IMR-90 (cell line): ENCODE results near the gene RALGAPA1. TPM values are rescaled to one million over a fixed set of nuclear protein-coding genes. Genes with fewer than 3 reads are reported as not detected.

Experiments used
- ATAC-seq: fragments of 200-7000 bp; cut with Tn5 transposase; 2 replicates; pipeline ENCODE4 v1.9.1; 2020; ENCODE audit warnings: low read depth, mild to moderate bottlenecking, moderate library complexity
- BruUV-seq: library from RNA; stranded (reverse); fragments of 400-500 nt; replicated peaks from 2 replicates; lab custom pipeline; 2021; lab: Mats Ljungman, UMichigan
- CTCF ChIA-PET: fragments of 300-600 bp; formaldehyde crosslinking; extraction: SDS; loops from one replicate; lab custom pipeline; 2021; ENCODE audit warnings: antibody characterized with exemption; lab: Yijun Ruan, JAX
- POLR2A ChIA-PET: fragments of 300-600 bp; sonication (Branson Sonifier 250); formaldehyde crosslinking; loops from one replicate; lab custom pipeline; 2022; ENCODE audit warnings: antibody characterized with exemption; ENCODE audit not compliant: unreplicated experiment; lab: Charles Lee
- DNase-seq: peaks from one replicate; pipeline ENCODE4 v3.0.0; 2013
- H2AFZ ChIP-seq: replicated peaks from 2 replicates; pipeline ENCODE3; 2013; ENCODE audit warnings: low read length, mild to moderate bottlenecking; ENCODE audit not compliant: poor library complexity
- H2AK5ac ChIP-seq: 2 replicates; pipeline ENCODE4 v1.6.1; 2013; ENCODE audit warnings: low read depth, low read length, inconsistent platforms
- H2AK9ac ChIP-seq: replicated peaks from 2 replicates; pipeline ENCODE3; 2013; ENCODE audit warnings: mild to moderate bottlenecking, low read depth, low read length, moderate library complexity; ENCODE audit not compliant: poor library complexity
- H2BK120ac ChIP-seq: 2 replicates; pipeline ENCODE4 v1.6.1; 2013; ENCODE audit warnings: low read depth, low read length, inconsistent platforms
- H2BK15ac ChIP-seq: 3 replicates; pipeline ENCODE4 v1.6.1; 2013; ENCODE audit warnings: low read depth, low read length, inconsistent platforms
- H2BK20ac ChIP-seq: 2 replicates; pipeline ENCODE4 v1.6.1; 2013; ENCODE audit warnings: low read depth, mild to moderate bottlenecking, inconsistent platforms, low read length, moderate library complexity
- H2BK5ac ChIP-seq: 2 replicates; pipeline ENCODE4 v1.6.1; 2013; ENCODE audit warnings: mild to moderate bottlenecking, low read depth, low read length, inconsistent platforms; ENCODE audit not compliant: poor library complexity, severe bottlenecking
- H3K14ac ChIP-seq: replicated peaks from 2 replicates; pipeline ENCODE4 v1.6.1; 2013; ENCODE audit warnings: low read depth, low read length, inconsistent platforms
- H3K18ac ChIP-seq: 2 replicates; pipeline ENCODE4 v1.6.1; 2013; ENCODE audit warnings: low read depth, low read length, control low read depth
- H3K23ac ChIP-seq: 2 replicates; pipeline ENCODE4 v1.6.1; 2013; ENCODE audit warnings: low read depth, low read length, inconsistent platforms
- H3K27ac ChIP-seq: 2 replicates; pipeline ENCODE4 v1.5.1; 2013; ENCODE audit warnings: mild to moderate bottlenecking, control low read depth, low read length; ENCODE audit not compliant: insufficient read depth
- H3K27me3 ChIP-seq: 2 replicates; pipeline ENCODE4 v1.6.1; 2013; ENCODE audit warnings: low read length; ENCODE audit not compliant: control insufficient read depth, insufficient read depth
- H3K36me3 ChIP-seq: 2 replicates; pipeline ENCODE4 v1.6.1; 2013; ENCODE audit warnings: low read length, mixed read lengths; ENCODE audit not compliant: control insufficient read depth, insufficient read depth
- H3K4ac ChIP-seq: 2 replicates; pipeline ENCODE4 v1.6.1; 2013; ENCODE audit warnings: low read depth, low read length, inconsistent platforms
- H3K4me1 ChIP-seq: 2 replicates; pipeline ENCODE4 v1.6.1; 2013; ENCODE audit warnings: low read length, mixed read lengths; ENCODE audit not compliant: control insufficient read depth, insufficient read depth
- H3K4me2 ChIP-seq: 2 replicates; pipeline ENCODE4 v1.6.1; 2013; ENCODE audit warnings: low read depth, mild to moderate bottlenecking, control low read depth, low read length, moderate library complexity
- H3K4me3 ChIP-seq: 2 replicates; pipeline ENCODE4 v1.5.1; 2013; ENCODE audit warnings: low read depth, mild to moderate bottlenecking, control low read depth, low read length, moderate library complexity; ENCODE audit not compliant: insufficient read depth
- H3K56ac ChIP-seq: 2 replicates; pipeline ENCODE4 v1.6.1; 2013; ENCODE audit warnings: low read length, inconsistent platforms; ENCODE audit not compliant: insufficient read depth; ENCODE audit errors: extremely low read depth
- H3K79me1 ChIP-seq, 2 experiments: 2 replicates each; pipeline ENCODE4 v1.6.1; 2013; ENCODE audit warnings: low read length in 2 of 2, inconsistent platforms in 1 of 2, low read depth in 1 of 2
- H3K9ac ChIP-seq: 2 replicates; pipeline ENCODE4 v1.6.1; 2013; ENCODE audit warnings: low read depth, low read length, control low read depth
- H3K9me1 ChIP-seq: 2 replicates; pipeline ENCODE4 v1.6.1; 2013; ENCODE audit warnings: low read length, inconsistent platforms; ENCODE audit not compliant: insufficient read depth
- H3K9me3 ChIP-seq: 2 replicates; pipeline ENCODE4 v1.6.1; 2013; ENCODE audit warnings: low read length; ENCODE audit not compliant: control insufficient read depth, insufficient read depth
- H4K20me1 ChIP-seq: 2 replicates; pipeline ENCODE4 v1.6.1; 2013; ENCODE audit warnings: low read length, inconsistent platforms; ENCODE audit not compliant: insufficient read depth
- H4K5ac ChIP-seq: 2 replicates; pipeline ENCODE4 v1.6.1; 2013; ENCODE audit warnings: mild to moderate bottlenecking, low read depth, low read length, control low read depth
- H4K8ac ChIP-seq, 2 experiments: 2 replicates each; pipeline ENCODE4 v1.6.1; 2013; ENCODE audit warnings: low read depth in 2 of 2, low read length in 2 of 2, control low read depth in 1 of 2, inconsistent platforms in 1 of 2
- H4K91ac ChIP-seq: 2 replicates; pipeline ENCODE4 v1.6.1; 2013; ENCODE audit warnings: low read depth, low read length, inconsistent platforms; ENCODE audit not compliant: insufficient read depth
- BHLHE40 ChIP-seq: fragments of 150-350 bp; IDR thresholded peaks from 2 replicates; pipeline ENCODE4 v1.6.1; 2016; ENCODE audit warnings: mild to moderate bottlenecking, low read depth, low read length
- CEBPB ChIP-seq: IDR thresholded peaks from 2 replicates; pipeline ENCODE4 v1.6.1; 2012; ENCODE audit warnings: low read depth, low read length, improper control_type of control experiment
- CHD1 ChIP-seq: IDR thresholded peaks from 2 replicates; pipeline ENCODE4 v1.6.1; 2012; ENCODE audit warnings: low read depth, low read length, improper control_type of control experiment
- CTCF ChIP-seq: conservative IDR thresholded peaks from 2 replicates; pipeline ENCODE4 v1.5.1; 2012; ENCODE audit warnings: mild to moderate bottlenecking, low read depth, low read length, improper control_type of control experiment
- ELK1 ChIP-seq: fragments of 150-350 bp; IDR thresholded peaks from 2 replicates; pipeline ENCODE4 v1.6.1; 2016; ENCODE audit warnings: low read depth, mild to moderate bottlenecking, low read length, moderate library complexity, borderline replicate concordance
- FOS ChIP-seq: fragments of 150-350 bp; IDR thresholded peaks from 2 replicates; pipeline ENCODE4 v1.6.1; 2016; ENCODE audit warnings: low read depth, low read length
- MAFK ChIP-seq: IDR thresholded peaks from 2 replicates; pipeline ENCODE4 v1.6.1; 2012; ENCODE audit warnings: low read depth, low read length, improper control_type of control experiment
- MXI1 ChIP-seq: IDR thresholded peaks from 2 replicates; pipeline ENCODE4 v1.6.1; 2012; ENCODE audit warnings: low read depth, mild to moderate bottlenecking, low read length, moderate library complexity, borderline replicate concordance
- NFE2L2 ChIP-seq: fragments of 150-350 bp; IDR thresholded peaks from 2 replicates; pipeline ENCODE4 v1.6.1; 2016; ENCODE audit warnings: low read depth, mild to moderate bottlenecking, low read length
- POLR2A ChIP-seq: IDR thresholded peaks from 2 replicates; pipeline ENCODE4 v1.6.1; 2012; ENCODE audit warnings: mild to moderate bottlenecking, low read depth, low read length
- RAD21 ChIP-seq: IDR thresholded peaks from 2 replicates; pipeline ENCODE4 v1.6.1; 2012; ENCODE audit warnings: low read length, improper control_type of control experiment
- RCOR1 ChIP-seq: IDR thresholded peaks from 2 replicates; pipeline ENCODE4 v1.6.1; 2012; ENCODE audit warnings: mild to moderate bottlenecking, low read length, improper control_type of control experiment; ENCODE audit not compliant: insufficient replicate concordance
- SMC3 ChIP-seq: fragments of 150-350 bp; IDR thresholded peaks from 2 replicates; pipeline ENCODE4 v1.6.1; 2016; ENCODE audit warnings: low read depth, mild to moderate bottlenecking, antibody characterized with exemption, low read length, moderate library complexity
- USF2 ChIP-seq: fragments of 150-350 bp; IDR thresholded peaks from 2 replicates; pipeline ENCODE4 v1.6.1; 2017; ENCODE audit warnings: mild to moderate bottlenecking, antibody characterized with exemption, low read length, low read depth
- WGBS, 2 experiments: methylation state at CpG; one replicate each; pipeline versions ENCODE4 v1.1.5 to v1.1.7; 2013; ENCODE audit warnings: missing lambda C conversion rate in 2 of 2; ENCODE audit not compliant: insufficient read length in 1 of 2; ENCODE audit errors: extremely low coverage in 2 of 2; 5-methylcytosine and 5-hydroxymethylcytosine counted together
- dilution Hi-C: fragments of 300-500 bp; cut with HindIII; formaldehyde crosslinking; loops from one replicate; pipeline ENCODE4 v1.14.3; 2018; ENCODE audit warnings: low sequenced_read_pairs; ENCODE audit not compliant: unreplicated experiment
- in situ Hi-C: fragments of 300-500 bp; cut with MboI; formaldehyde crosslinking; loops from 3 replicates; pipeline ENCODE4 v1.14.3; 2019; ENCODE audit warnings: low sequenced_read_pairs, inconsistent platforms, mixed read lengths
- intact Hi-C: fragments of 100-400 bp; cut with micrococcal nuclease; formaldehyde crosslinking; loops from 2 replicates; pipeline ENCODE4 v1.10.0; 2022
- polyA plus RNA-seq, 3 experiments: library from polyadenylated mRNA; depleted of rRNA; stranded (reverse); fragments of >200 nt; gene quantifications; 2 replicates each; pipeline ENCODE4 v1.2.3, GENCODE V29; 2012; ENCODE audit warnings: low replicate concordance in 1 of 3
- total RNA-seq: library from RNA; depleted of rRNA; stranded (reverse); fragments of >200 nt; gene quantifications from 2 replicates; pipeline ENCODE4 v1.2.3, GENCODE V29; 2012

RALGAPA1 gene
- total and polyA plus RNA-seq, 2 of the 4 experiments (the other 2 are of a cell fraction): 5.1 to 25.6 TPM

GRCh38 chr14:35760143-35760542, 49.0 kb downstream of the RALGAPA1 start:
- Histone ChIP-seq H4K20me1 (no peaks in the 10 kb centered on the region), H3K27ac (no peak overlapping the region), H3K23ac (no peak overlapping the region), H2BK120ac (no peak overlapping the region), H2AK5ac (no peak overlapping the region), H2AFZ (no peak overlapping the region), H2AK9ac (no peak overlapping the region), H3K27me3 (no peaks in the 10 kb centered on the region), H3K9me3 (no peaks in the 10 kb centered on the region), H3K4me1 (no peaks in the 10 kb centered on the region), H2BK15ac (no peak overlapping the region), H4K8ac (no peak overlapping the region), H3K4me3 (no peak overlapping the region), H2BK20ac (no peak overlapping the region), H3K36me3 (peaks cover 5% of the 10 kb centered on the region), H4K91ac (no peak overlapping the region), H3K56ac (no peak overlapping the region), H3K4ac (no peak overlapping the region), H3K9ac (no peak overlapping the region), H3K79me1 (no peaks in the 10 kb centered on the region), H2BK5ac (no peak overlapping the region), H3K14ac (no peak overlapping the region), H3K4me2 (no peak overlapping the region), H3K18ac (no peak overlapping the region), H4K5ac (no peak overlapping the region), H3K9me1 (no peaks in the 10 kb centered on the region; the same call in 1 of the 2 replicates)
- BruUV-seq: no TSS peak
- ATAC-seq (no peak), DNase-seq (no peak)
- dilution Hi-C loops: no loop called here
- CTCF ChIA-PET: no interaction called here
- POLR2A ChIA-PET: no interaction called here
- in situ Hi-C loops: no loop called here
- intact Hi-C loops: no loop called here
- WGBS, 2 experiments: no CpG with 5 or more reads among the region's 1 CpG
- no peak for TF ChIP-seq SMC3
- no peak for TF ChIP-seq CTCF
- no peak for TF ChIP-seq CHD1
- TF ChIP-seq MXI1: no peak
- TF ChIP-seq NFE2L2: no peak
- TF ChIP-seq RCOR1: no peak
- no peak for TF ChIP-seq USF2
- no peak for TF ChIP-seq BHLHE40
- no peak for TF ChIP-seq MAFK
- no peak for TF ChIP-seq FOS
- TF ChIP-seq CEBPB: no peak
- TF ChIP-seq POLR2A: no peak
- no peak for TF ChIP-seq ELK1
- TF ChIP-seq RAD21: no peak
